AG09309 (cell line): Measurements from ENCODE around the gene TNFAIP3.

Experiments
- DNase-seq: peaks from one replicate; pipeline ENCODE4 v3.0.0-alpha.2; 2010; ENCODE audit warnings: low read depth
- H3K4me3 ChIP-seq: 2 replicates; pipeline ENCODE4 v1.5.1; 2011; ENCODE audit warnings: mild to moderate bottlenecking, low read depth, low read length, moderate library complexity; ENCODE audit not compliant: control insufficient read depth
- CTCF ChIP-seq: IDR thresholded peaks from 2 replicates; pipeline ENCODE4 v1.5.1; 2011; ENCODE audit warnings: mild to moderate bottlenecking, low read depth, low read length, inconsistent platforms; ENCODE audit not compliant: insufficient read depth, control insufficient read depth; ENCODE audit errors: missing control alignments

Gene TNFAIP3

GRCh38 chr6:137823826-137824555, 43.1 kb upstream of the TNFAIP3 start:
- H3K4me3 ChIP-seq, result no peak overlapping the region

GRCh38 chr6:137824556-137824879, 42.5 kb upstream of the TNFAIP3 start:
- DNase-seq, result no peak
- H3K4me3 ChIP-seq, result no peak overlapping the region
- no peak for TF ChIP-seq CTCF

More at GRCh38 chr6:137823826-137824555, 43.1 kb upstream of the TNFAIP3 start:
- TF ChIP-seq CTCF, result no peak
- no peak for DNase-seq

- no peak overlapping the region for H3K4me3 ChIP-seq
- no peak for DNase-seq
- no peak for TF ChIP-seq CTCF
Observed at GRCh38 chr6:137824896-137825295, 42.2 kb upstream of the TNFAIP3 start.

- no peak for DNase-seq
- no peak for TF ChIP-seq CTCF
- H3K4me3 ChIP-seq, result no peak overlapping the region
Observed at GRCh38 chr6:137827411-137827940, 39.6 kb upstream of the TNFAIP3 start.

GRCh38 chr6:137827977-137828810, 38.9 kb upstream of the TNFAIP3 start:
- no peak overlapping the region for H3K4me3 ChIP-seq
- TF ChIP-seq CTCF, result no peak
- no peak for DNase-seq

GRCh38 chr6:137829641-137830083, 37.4 kb upstream of the TNFAIP3 start:
- no peak for DNase-seq
- TF ChIP-seq CTCF, result no peak

More at GRCh38 chr6:137829641-137830083, 37.4 kb upstream of the TNFAIP3 start:
- no peak overlapping the region for H3K4me3 ChIP-seq
